ENCODE data around the gene ELOVL5.
"Not testable (repeated sequence)": the region's sequence is repeated elsewhere in the genome, so short reads cannot be mapped to it uniquely, and the experiment has no call there.

The ELOVL5 gene

GRCh38 chr6:53326372-53327016 is 22.3 kb downstream of the ELOVL5 start:
- DNase-seq = no peak

- DNase-seq = no peak
Observed at GRCh38 chr6:53325785-53326184, 23.0 kb downstream of the ELOVL5 start.

DNA sequence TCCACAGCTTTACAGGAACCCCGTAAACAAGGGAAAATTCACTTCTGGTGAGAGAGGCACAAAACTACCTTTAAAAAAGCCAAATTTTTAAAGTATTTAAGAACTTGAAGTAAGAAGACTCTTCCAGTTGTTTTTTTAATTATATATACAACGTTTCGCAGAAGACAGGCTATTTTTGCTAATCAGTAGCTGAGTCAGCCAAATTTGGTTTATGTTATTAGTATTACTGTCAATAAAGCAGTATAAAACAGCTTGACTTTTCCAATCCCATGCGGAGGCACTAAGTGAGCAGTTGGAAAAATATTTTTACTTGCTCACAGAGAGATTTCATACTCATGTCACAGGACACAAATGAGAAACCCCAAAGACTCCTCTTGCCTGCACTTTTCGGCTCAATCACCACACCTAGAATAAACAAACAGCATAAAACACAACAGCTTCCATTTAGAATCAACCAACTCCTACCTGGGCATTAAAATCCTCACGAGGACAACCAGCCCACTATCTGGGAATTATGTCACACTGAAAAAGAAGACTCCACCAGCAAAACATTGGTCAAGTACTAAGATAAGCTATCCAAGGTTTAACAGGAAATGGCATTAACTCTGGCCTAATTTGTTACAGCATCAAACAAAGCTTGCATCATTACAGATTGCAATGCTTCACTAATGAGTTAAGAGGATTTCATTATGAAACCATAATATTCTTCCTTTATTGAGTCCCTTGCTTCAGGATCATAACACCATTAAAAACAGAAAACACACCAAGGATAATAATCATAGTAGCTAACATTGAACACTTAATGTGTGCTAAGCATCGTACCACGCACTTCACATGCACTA is 26.3 kb downstream of the ELOVL5 start:
- DNase-seq = no peak

DNA sequence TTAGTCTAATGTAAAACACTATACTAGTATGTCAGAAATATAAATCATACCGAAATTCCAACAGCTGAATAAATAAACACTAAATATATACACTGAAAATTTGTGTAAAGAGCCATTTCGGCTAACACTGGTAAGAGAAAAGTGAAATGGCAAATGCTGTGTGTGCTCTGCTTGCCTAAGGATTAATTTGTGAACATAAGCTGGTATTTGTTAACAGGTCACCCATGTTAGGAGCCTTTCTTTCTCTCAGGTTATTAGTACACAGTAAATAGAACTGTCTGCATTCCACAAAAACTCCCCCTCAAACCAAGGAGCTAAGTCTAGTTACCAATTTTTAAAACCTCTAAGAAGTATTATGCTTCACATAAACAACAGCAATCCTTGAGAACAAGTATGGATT is 27.0 kb downstream of the ELOVL5 start:
- DNase-seq = no peak

GRCh38 chr6:53320964-53321363 is 27.8 kb downstream of the ELOVL5 start:
- no peak for DNase-seq

GRCh38 chr6:53318429-53318828 is 30.3 kb downstream of the ELOVL5 start:
- no peak for DNase-seq

- no peak for DNase-seq
Observed at GRCh38 chr6:53317861-53318260, 30.9 kb downstream of the ELOVL5 start.

DNA sequence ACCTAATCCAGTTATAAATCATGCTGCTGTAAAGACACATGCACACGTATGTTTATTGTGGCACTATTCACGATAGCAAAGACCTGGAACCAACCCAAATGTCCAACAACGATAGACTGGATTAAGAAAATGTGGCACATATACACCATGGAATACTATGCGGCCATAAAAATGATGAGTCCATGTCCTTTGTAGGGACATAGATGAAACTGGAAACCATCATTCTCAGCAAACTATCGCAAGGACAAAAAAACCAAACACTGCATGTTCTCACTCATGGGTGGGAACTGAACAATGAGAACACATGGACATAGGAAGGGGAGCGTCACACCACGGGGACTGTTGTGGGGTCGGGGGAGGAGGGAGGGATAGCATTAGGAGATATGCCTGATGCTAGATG is 31.5 kb downstream of the ELOVL5 start:
- not testable (repeated sequence) for DNase-seq

DNA sequence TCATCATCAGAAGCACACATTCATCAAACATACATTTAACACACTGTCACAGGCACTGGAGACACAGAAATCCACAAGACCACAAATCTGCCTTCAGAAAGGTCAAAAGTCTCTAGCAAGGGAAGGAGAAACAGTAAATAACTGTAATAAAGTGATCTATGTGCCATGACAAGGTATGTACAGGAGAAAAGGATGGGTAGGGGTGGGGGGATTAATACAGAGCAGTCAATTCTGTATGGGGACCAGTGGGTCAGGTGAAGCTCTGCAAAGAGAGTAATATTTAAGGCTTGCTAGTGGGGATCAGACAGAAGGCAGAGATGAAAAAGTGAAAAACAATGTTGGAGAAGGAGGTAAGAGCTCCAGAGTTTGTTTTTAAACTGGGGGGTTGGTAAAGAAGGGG is 32.6 kb downstream of the ELOVL5 start:
- no peak for DNase-seq

- DNase-seq = no peak
Observed at GRCh38 chr6:53315086-53315724, 33.5 kb downstream of the ELOVL5 start.

GRCh38 chr6:53313784-53314400 is 34.9 kb downstream of the ELOVL5 start:
- no peak for DNase-seq

GRCh38 chr6:53312355-53312754 is 36.4 kb downstream of the ELOVL5 start:
- no peak for DNase-seq

- no peak for DNase-seq
Observed at GRCh38 chr6:53311586-53311935, 37.2 kb downstream of the ELOVL5 start.

DNA sequence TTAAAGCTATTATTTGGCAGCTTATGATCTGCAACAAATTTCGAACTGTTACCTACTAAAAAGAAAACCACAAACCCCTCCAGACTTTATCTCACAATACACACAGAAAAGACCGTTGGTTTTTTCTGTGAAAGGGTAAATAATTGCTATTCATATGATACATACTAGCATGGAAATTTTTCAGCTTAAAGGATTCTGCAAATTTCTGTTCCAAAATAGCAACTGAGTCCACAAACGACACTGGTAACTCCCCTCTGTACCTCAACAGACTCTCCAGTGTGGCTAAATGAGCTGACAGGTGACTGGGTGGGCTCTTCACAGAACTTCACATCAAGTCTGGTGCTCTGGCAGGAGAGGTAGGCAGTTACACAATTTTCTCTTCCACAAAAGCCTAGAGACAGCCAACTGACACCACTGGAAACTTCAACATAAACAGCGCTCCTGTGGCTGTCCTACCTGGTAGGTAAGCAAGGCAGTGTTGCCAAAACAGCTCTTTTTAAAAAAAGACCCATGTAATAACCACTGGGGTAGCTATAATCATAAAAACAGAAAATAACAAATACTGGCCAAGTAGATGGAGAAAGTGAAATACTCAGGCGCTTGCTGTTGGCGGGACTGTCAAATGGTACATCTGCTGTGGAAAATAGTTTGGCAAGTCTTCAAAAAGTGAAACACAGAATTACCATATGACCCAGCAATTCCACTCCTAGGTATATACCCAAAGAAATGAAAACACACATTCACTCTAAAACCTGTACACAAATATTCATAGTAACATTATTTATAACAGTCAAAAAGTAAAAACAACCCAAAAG is 37.8 kb downstream of the ELOVL5 start:
- DNase-seq = no peak

DNA sequence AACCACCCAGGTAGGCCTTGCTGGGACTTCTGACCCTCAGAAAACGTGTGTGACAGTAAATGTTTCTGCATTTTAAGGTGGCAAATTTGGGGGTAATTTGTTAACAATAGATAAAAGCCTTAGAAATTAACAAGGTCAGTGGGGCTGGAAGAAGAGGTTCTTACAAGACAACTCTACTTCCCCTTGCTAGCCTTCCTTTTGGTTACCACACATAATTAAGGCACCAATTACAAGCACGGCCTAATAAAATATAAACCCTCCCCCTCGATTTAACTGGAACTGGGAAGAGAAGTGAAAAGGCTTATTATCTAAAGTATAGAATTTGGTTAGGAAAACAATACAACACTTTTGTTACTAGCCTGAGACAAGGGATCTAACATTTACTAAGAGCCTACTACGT is 38.8 kb downstream of the ELOVL5 start:
- DNase-seq = no peak

DNA sequence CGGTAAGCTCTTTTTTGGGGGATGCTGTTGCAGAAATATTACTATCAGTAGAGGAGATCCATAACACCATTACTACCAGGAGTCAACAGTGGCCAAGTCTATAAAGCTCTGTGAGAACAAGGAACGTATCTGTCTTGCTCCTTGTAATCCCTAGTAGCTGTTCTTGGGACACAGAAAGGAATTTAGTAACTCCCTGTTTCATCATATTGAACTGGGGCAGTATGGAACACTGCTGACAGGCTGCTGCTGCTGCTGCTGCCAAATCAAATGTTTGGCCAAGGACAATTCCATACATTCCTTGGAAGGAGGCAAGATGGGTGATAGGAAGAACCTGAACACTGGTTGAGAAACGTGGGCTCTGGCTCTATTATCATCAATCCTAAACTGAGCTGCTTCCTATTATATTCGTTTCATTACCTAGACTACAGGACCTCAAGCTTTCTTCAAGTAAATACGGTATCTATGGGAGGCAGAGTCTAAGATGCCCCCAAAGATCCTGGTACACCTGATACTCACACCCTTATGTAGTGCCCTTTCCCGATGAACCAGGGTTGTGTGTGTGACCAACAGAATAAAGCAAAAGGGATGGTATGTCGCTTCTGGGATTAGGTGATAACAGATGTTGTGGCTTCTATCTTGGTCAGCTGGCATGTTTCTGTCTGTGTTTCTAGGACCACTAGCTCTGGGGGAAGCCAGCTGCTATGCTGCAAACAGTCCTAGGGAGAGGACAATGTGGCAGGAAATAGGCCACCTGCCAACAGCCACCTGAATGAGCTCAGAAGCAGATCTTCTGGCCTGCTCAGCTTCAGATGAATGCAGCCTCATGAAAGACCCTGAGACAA is 39.5 kb downstream of the ELOVL5 start:
- peak; percentile 71 for DNase-seq

- no peak for DNase-seq
Observed at GRCh38 chr6:53306819-53307347, 41.9 kb downstream of the ELOVL5 start.

GRCh38 chr6:53306217-53306616 is 42.5 kb downstream of the ELOVL5 start:
- DNase-seq = not testable (repeated sequence)

DNA sequence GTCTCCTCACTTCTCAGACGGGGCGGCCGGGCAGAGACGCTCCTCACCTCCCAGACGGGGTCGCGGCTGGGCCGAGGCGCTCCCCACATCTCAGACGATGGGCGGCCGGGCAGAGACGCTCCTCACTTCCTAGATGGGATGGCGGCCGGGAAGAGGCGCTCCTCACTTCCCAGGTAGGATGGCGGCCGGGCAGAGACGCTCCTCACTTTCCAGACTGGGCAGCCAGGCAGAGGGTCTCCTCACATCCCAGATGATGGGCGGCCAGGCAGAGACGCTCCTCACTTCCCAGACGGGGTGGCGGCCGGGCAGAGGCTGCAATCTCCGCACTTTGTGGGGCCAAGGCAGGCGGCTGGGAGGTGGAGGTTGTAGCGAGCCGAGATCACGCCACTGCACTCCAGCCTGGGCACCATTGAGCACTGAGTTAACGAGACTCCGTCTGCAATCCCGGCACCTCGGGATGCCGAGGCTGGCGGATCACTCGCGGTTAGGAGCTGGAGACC is 43.2 kb downstream of the ELOVL5 start:
- DNase-seq = not testable (repeated sequence)

DNA sequence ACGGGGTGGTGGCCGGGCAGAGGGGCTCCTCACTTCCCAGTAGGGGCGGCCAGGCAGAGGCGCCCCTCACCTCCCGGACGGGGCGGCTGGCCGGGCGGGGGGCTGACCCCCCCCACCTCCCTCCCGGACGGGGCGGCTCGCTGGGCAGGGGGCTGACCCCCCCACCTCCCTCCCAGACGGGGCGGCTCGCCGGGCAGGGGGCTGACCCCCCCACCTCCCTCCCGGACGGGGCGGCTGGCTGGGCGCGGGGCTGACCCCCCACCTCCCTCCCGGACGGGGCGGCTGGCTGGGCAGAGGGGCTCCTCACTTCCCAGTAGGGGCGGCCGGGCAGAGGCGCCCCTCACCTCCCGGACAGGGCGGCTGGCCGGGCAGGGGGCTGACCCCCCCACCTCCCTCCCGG is 43.8 kb downstream of the ELOVL5 start:
- DNase-seq = not testable (repeated sequence)

DNA sequence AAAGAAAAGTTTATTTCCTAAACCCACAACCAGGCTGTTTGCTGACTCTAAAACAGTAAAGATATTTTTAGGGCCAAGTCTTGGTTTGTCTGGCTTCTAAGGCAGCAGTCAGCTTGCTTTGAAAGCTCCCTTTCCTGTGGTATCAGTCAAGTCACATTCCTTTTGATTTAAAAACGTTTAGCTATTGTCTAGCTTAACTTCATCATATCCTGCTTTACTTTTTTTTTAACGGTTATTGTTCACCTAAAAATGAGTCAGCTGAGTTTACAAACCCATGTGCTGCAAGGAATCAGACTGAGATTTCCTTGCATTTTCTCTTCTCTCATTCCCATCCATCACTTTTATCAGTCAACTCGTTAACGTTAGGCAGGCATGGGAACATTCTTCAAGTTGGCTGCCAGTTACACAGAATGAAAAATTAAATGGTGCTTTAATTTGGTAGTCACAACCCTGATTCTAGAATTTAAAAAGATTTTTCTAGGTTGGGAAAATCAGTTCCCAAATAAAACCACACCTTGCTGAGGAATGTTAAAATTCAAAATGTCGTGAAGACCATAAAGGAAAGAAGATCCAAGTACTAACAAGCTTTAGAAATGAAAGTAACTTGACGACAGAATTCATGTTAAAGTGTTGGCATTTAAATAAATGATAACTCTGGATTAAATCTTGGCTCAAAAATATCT is 45.9 kb downstream of the ELOVL5 start:
- DNase-seq = no peak

Data from NCI-H345 (cell line).